Measurements from ENCODE around the gene SPRR4.

Gene SPRR4

GRCh38 chr1:152964536-152964935, 5.9 kb upstream of the SPRR4 start:
- H3K27ac ChIP-seq = no peak overlapping the region
- no peak overlapping the region for H3K4me3 ChIP-seq
- TF ChIP-seq CTCF (IDR thresholded peaks at IDR 0.05) = no peak
- DNase-seq (ENCODE audit: low spot score) = no peak

GRCh38 chr1:152965853-152966252, 4.6 kb upstream of the SPRR4 start:
- no peak for TF ChIP-seq CTCF (IDR thresholded peaks at IDR 0.05)
- no peak for DNase-seq (ENCODE audit: low spot score)
- H3K4me3 ChIP-seq = no peak overlapping the region
- no peak overlapping the region for H3K27ac ChIP-seq

- no peak for TF ChIP-seq CTCF (IDR thresholded peaks at IDR 0.05)
- Histone ChIP-seq H3K4me3 (no peak overlapping the region), H3K27ac (no peak overlapping the region)
- no peak for DNase-seq (ENCODE audit: low spot score)
Observed at GRCh38 chr1:152967201-152967600, 3.2 kb upstream of the SPRR4 start.

GRCh38 chr1:152968248-152968647, 2.2 kb upstream of the SPRR4 start:
- Histone ChIP-seq H3K27ac (no peak overlapping the region), H3K4me3 (no peak overlapping the region)
- DNase-seq (ENCODE audit: low spot score) = no peak
- TF ChIP-seq CTCF (IDR thresholded peaks at IDR 0.05) = no peak

GRCh38 chr1:152969036-152969435, 1.4 kb upstream of the SPRR4 start:
- no peak overlapping the region for H3K4me3 ChIP-seq
- no peak for TF ChIP-seq CTCF (IDR thresholded peaks at IDR 0.05)
- no peak overlapping the region for H3K27ac ChIP-seq
- no peak for DNase-seq (ENCODE audit: low spot score)

- no peak for DNase-seq (ENCODE audit: low spot score)
- H3K27ac ChIP-seq = no peak overlapping the region
- TF ChIP-seq CTCF (IDR thresholded peaks at IDR 0.05) = no peak
- no peak overlapping the region for H3K4me3 ChIP-seq
Observed at GRCh38 chr1:152972196-152972886, 1.9 kb downstream of the SPRR4 start.

- no peak for TF ChIP-seq CTCF (IDR thresholded peaks at IDR 0.05)
- Histone ChIP-seq H3K4me3 (no peak overlapping the region), H3K27ac (no peak overlapping the region)
- no peak for DNase-seq (ENCODE audit: low spot score)
Observed at GRCh38 chr1:152976688-152977087, 6.2 kb downstream of the SPRR4 start.
